ENCODE results near the gene BRPF1. TPM values are rescaled to one million over a fixed set of nuclear protein-coding genes. Genes with fewer than 3 reads are reported as not detected.

BRPF1 gene
- total and polyA plus RNA-seq, 10 of the 15 experiments (the other 5 are each of a cell fraction or from before 2014, with no cell fraction given): 1.2 to 25.3 (median 13.6) TPM

- ATAC-seq: no peak
- in situ Hi-C loops (cut with MboI): no loop called here
- Histone ChIP-seq H3K36me3 (ENCODE audit: control insufficient read depth in 2 of 2, insufficient read depth in 2 of 2, low read length in 1 of 2) (peaks cover 16 to 17% of the 10 kb centered on the region in 2 experiments; a peak in 3 of 4 replicates), H3K27ac (ENCODE audit: control insufficient read depth, insufficient read depth) (no peak overlapping the region), H3K79me2 (ENCODE audit: control insufficient read depth, insufficient read depth, low read length) (no peaks in the 10 kb centered on the region), H4K20me1 (ENCODE audit: control insufficient read depth, insufficient read depth) (peaks cover 2% of the 10 kb centered on the region; the same call in 1 of the 2 replicates), H3K4me2 (ENCODE audit: control insufficient read depth, insufficient read depth) (no peak overlapping the region), H3K9me3 (replicated peaks; ENCODE audit: control insufficient read depth, insufficient read depth, low read length) (no peaks in the 10 kb centered on the region), H3K4me3 (no peak overlapping the region), H3K9ac (ENCODE audit: control insufficient read depth, insufficient read depth, low read length) (no peak overlapping the region), H2AFZ (ENCODE audit: control insufficient read depth, low read depth, low read length) (no peak overlapping the region), H3K4me1 (ENCODE audit: control insufficient read depth, insufficient read depth, low read length) (no peaks in the 10 kb centered on the region), H3K27me3 (replicated peaks in 1 of 2; ENCODE audit: control insufficient read depth in 2 of 2, insufficient read depth in 2 of 2, low read length in 1 of 2) (no peaks in the 10 kb centered on the region)
- ChIA-PET CTCF (no interaction called here), RAD21 (ENCODE audit: unreplicated experiment) (no interaction called here), SMC1A (ENCODE audit: uncharacterized antibody, unreplicated experiment) (no interaction called here), POLR2A (no interaction called here)
- FAIRE-seq: no peak
- intact Hi-C loops (cut with micrococcal nuclease; ENCODE audit: unreplicated experiment): no loop called here
- TF ChIP-seq BMI1 (IDR thresholded peaks at IDR 0.05; ENCODE audit: borderline replicate concordance): no peak
- no peak for DNase-seq (ENCODE audit: low read depth, low spot score)
- 93% methylated on average over 5 of the region's 5 CpGs for WGBS (ENCODE audit: insufficient coverage, insufficient replicate concordance, low lambda C conversion rate, missing lambda C conversion rate)
- BruUV-seq (replicated peaks): no TSS peak
These were observed 34.9 kb upstream of the BRPF1 start for GRCh38 chr3:9696480-9697220.

DNA sequence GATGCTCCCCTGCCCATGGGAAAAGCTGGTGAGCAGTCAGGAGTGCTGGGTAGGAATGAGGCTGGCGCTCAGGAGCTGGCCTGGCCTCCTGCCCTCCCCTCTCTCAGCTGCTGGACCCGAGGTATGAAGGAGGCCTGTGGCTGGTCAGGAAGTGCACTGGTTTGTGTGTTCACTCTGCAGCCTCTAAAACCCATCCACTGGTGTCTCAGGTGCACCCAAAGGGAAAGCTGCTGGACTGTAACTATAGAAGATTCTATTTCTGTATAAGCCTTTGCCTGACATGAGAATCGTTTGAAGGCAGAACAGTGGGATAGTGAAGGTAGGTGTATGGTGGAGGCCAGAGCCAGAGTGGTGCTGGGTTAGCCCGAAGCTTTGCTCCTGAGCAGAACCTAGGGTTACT is 33.6 kb upstream of the BRPF1 start:
- no peak overlapping the region for H3K4me2 ChIP-seq (ENCODE audit: control insufficient read depth, insufficient read depth)
- no peak for DNase-seq (ENCODE audit: low read depth, low spot score)
- no peak overlapping the region for H3K9ac ChIP-seq (ENCODE audit: control insufficient read depth, insufficient read depth, low read length)
- ChIA-PET CTCF (no interaction called here), SMC1A (ENCODE audit: uncharacterized antibody, unreplicated experiment) (no interaction called here), POLR2A (no interaction called here), RAD21 (ENCODE audit: unreplicated experiment) (interaction anchor here (0.8 kb wide), 1 partner anchor 194 kb away, joined by 3 read pairs; no protein-coding TSS in a partner anchor)
- intact Hi-C loops (cut with micrococcal nuclease; ENCODE audit: unreplicated experiment): no loop called here
- peaks cover 12 to 15% of the 10 kb centered on the region in 2 experiments; a peak in 3 of 4 replicates for H3K36me3 ChIP-seq (ENCODE audit: control insufficient read depth in 2 of 2, insufficient read depth in 2 of 2, low read length in 1 of 2)
- no peak overlapping the region for H3K27ac ChIP-seq (ENCODE audit: control insufficient read depth, insufficient read depth)
- 50% methylated on average over 4 of the region's 4 CpGs for WGBS (ENCODE audit: insufficient coverage, insufficient replicate concordance, low lambda C conversion rate, missing lambda C conversion rate)
- no peak for TF ChIP-seq SMAD5 (IDR thresholded peaks at IDR 0.05; ENCODE audit: low read depth)
- TF ChIP-seq ESRRA (IDR thresholded peaks at IDR 0.05; ENCODE audit: low read length): no peak
- TF ChIP-seq, protein P1, sequence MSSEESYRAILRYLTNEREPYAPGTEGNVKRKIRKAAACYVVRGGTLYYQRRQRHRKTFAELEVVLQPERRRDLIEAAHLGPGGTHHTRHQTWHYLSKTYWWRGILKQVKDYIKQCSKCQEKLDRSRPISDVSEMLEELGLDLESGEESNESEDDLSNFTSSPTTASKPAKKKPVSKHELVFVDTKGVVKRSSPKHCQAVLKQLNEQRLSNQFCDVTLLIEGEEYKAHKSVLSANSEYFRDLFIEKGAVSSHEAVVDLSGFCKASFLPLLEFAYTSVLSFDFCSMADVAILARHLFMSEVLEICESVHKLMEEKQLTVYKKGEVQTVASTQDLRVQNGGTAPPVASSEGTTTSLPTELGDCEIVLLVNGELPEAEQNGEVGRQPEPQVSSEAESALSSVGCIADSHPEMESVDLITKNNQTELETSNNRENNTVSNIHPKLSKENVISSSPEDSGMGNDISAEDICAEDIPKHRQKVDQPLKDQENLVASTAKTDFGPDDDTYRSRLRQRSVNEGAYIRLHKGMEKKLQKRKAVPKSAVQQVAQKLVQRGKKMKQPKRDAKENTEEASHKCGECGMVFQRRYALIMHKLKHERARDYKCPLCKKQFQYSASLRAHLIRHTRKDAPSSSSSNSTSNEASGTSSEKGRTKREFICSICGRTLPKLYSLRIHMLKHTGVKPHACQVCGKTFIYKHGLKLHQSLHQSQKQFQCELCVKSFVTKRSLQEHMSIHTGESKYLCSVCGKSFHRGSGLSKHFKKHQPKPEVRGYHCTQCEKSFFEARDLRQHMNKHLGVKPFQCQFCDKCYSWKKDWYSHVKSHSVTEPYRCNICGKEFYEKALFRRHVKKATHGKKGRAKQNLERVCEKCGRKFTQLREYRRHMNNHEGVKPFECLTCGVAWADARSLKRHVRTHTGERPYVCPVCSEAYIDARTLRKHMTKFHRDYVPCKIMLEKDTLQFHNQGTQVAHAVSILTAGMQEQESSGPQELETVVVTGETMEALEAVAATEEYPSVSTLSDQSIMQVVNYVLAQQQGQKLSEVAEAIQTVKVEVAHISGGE (CRISPR knock-in tag; IDR thresholded peaks at IDR 0.05): no peak
- no peak for TF ChIP-seq MXI1 (IDR thresholded peaks at IDR 0.05; ENCODE audit: low read depth, low read length)
- TF ChIP-seq POLR2A (IDR thresholded peaks at IDR 0.05; ENCODE audit: low read depth, low read length): peak; percentile 49; the same call in 1 of the 2 replicates
- no peak for TF ChIP-seq SMAD1 (IDR thresholded peaks at IDR 0.05; ENCODE audit: low read depth, partially characterized antibody)
- TF ChIP-seq GABPA (IDR thresholded peaks at IDR 0.05; ENCODE audit: low read depth): no peak
- H2AFZ ChIP-seq (ENCODE audit: control insufficient read depth, low read depth, low read length): no peak overlapping the region
- no peak for FAIRE-seq
- in situ Hi-C loops (cut with MboI): no loop called here
- H4K20me1 ChIP-seq (ENCODE audit: control insufficient read depth, insufficient read depth): no peaks in the 10 kb centered on the region
- ATAC-seq: no peak
- no TSS peak for BruUV-seq (replicated peaks)
- no peaks in the 10 kb centered on the region for H3K79me2 ChIP-seq (ENCODE audit: control insufficient read depth, insufficient read depth, low read length)
- H3K4me1 ChIP-seq (ENCODE audit: control insufficient read depth, insufficient read depth, low read length): no peaks in the 10 kb centered on the region
- no peaks in the 10 kb centered on the region for H3K27me3 ChIP-seq (replicated peaks in 1 of 2; ENCODE audit: control insufficient read depth in 2 of 2, insufficient read depth in 2 of 2, low read length in 1 of 2)
- H3K4me3 ChIP-seq: no peak overlapping the region
- H3K9me3 ChIP-seq (replicated peaks; ENCODE audit: control insufficient read depth, insufficient read depth, low read length): no peaks in the 10 kb centered on the region

Measured in GM12878 (cell line).